T-cell (primary cell): Measurements from ENCODE around the gene ABCC10. TPM values are rescaled to one million over a fixed set of nuclear protein-coding genes. Genes with fewer than 3 reads are reported as not detected.

Source experiments
- ATAC-seq, 4 experiments: fragments of 200-7000 bp in 3 of 4; fragments of 150-1000 bp in 1 of 4; cut with Tn5 transposase; replicated peaks in 1 of 4; 1 replicate in 3 of 4; 2 replicates in 1 of 4; pipeline ENCODE4 v1.10.0; 2021; ENCODE audit warnings: moderate library complexity in 3 of 4, mild to moderate bottlenecking in 2 of 4, moderate number of reproducible peaks in 1 of 4
- CTCF ChIA-PET, 2 donors: fragments of 300-600 bp; sonication (Branson Sonifier 250); formaldehyde crosslinking; loops; one replicate each; lab custom pipeline; 2022; ENCODE audit warnings: antibody characterized with exemption in 2 of 2; lab: Charles Lee
- POLR2A ChIA-PET, 2 donors: fragments of 300-600 bp; sonication (Branson Sonifier 250); formaldehyde crosslinking; loops; one replicate each; lab custom pipeline; 2022; ENCODE audit warnings: antibody characterized with exemption in 2 of 2; lab: Charles Lee
- DNase-seq, 35 experiments: peaks; one replicate each; pipeline versions ENCODE4 v3.0.0 to v3.0.0-alpha.2; 2013 to 2023
- H3K27ac ChIP-seq: one replicate; pipeline ENCODE4 v1.5.1; 2013; ENCODE audit warnings: low read length
- H3K27me3 ChIP-seq, 2 experiments: replicated peaks in 1 of 2; 1 replicate in 1 of 2; 2 replicates in 1 of 2; pipeline versions ENCODE4 v1.6.1 to v1.7.0; 2013; ENCODE audit warnings: low read length in 1 of 2, mixed read lengths in 1 of 2; ENCODE audit not compliant: control insufficient read depth in 2 of 2, insufficient read depth in 2 of 2; ENCODE audit errors: extremely low read depth in 1 of 2
- H3K36me3 ChIP-seq, 2 donors: 1 replicate in 1 of 2; 2 replicates in 1 of 2; pipeline versions ENCODE4 v1.6.1 to v1.7.0; 2013; ENCODE audit warnings: low read length in 1 of 2; ENCODE audit not compliant: control insufficient read depth in 2 of 2, insufficient read depth in 1 of 2; ENCODE audit errors: extremely low read depth in 1 of 2
- H3K4me1 ChIP-seq, 2 experiments: 1 replicate in 1 of 2; 2 replicates in 1 of 2; pipeline versions ENCODE4 v1.6.1 to v1.7.0; 2013; ENCODE audit warnings: low read length in 2 of 2, mixed read lengths in 1 of 2; ENCODE audit not compliant: insufficient read depth in 2 of 2, control insufficient read depth in 1 of 2; ENCODE audit errors: extremely low read depth in 1 of 2
- H3K4me3 ChIP-seq, 2 donors: 1 replicate in 1 of 2; 2 replicates in 1 of 2; pipeline versions ENCODE4 v1.5.1 to v1.7.0; 2013; ENCODE audit warnings: mild to moderate bottlenecking in 2 of 2, low read length in 1 of 2, moderate library complexity in 1 of 2; ENCODE audit not compliant: control insufficient read depth in 1 of 2; ENCODE audit errors: extremely low read depth in 1 of 2
- H3K9me3 ChIP-seq: 2 replicates; pipeline ENCODE4 v1.7.0; 2013
- H3K27ac Mint-ChIP-seq, 2 donors: one replicate each; pipeline ENCODE4 v1.8.0; 2020 to 2021; ENCODE audit warnings: mild to moderate bottlenecking in 2 of 2, mixed read lengths in 2 of 2
- H3K27me3 Mint-ChIP-seq, 2 donors: one replicate each; pipeline ENCODE4 v1.8.0; 2021 to 2022; ENCODE audit warnings: mixed read lengths in 2 of 2
- H3K36me3 Mint-ChIP-seq: one replicate; pipeline ENCODE4 v1.8.0; 2021; ENCODE audit warnings: mixed read lengths
- H3K4me1 Mint-ChIP-seq, 3 donors: one replicate each; pipeline ENCODE4 v1.8.0; 2020 to 2022; ENCODE audit warnings: mixed read lengths in 3 of 3, mild to moderate bottlenecking in 1 of 3
- H3K4me3 Mint-ChIP-seq, 3 donors: one replicate each; pipeline ENCODE4 v1.8.0; 2020 to 2022; ENCODE audit warnings: mild to moderate bottlenecking in 3 of 3, mixed read lengths in 3 of 3, moderate library complexity in 3 of 3
- H3K9me3 Mint-ChIP-seq, 3 donors: one replicate each; pipeline ENCODE4 v1.8.0; 2020 to 2022; ENCODE audit warnings: mixed read lengths in 3 of 3
- WGBS: methylation state at CpG from one replicate; pipeline ENCODE4 v1.1.5; 2013; ENCODE audit warnings: missing lambda C conversion rate; ENCODE audit not compliant: insufficient coverage; 5-methylcytosine and 5-hydroxymethylcytosine counted together
- total RNA-seq, 35 experiments: library from RNA in 6 of 35; stranded (reverse) in 6 of 35; fragments of 120-200 nt in 1 of 35; gene quantifications; one replicate each; pipeline versions ENCODE4 v1.2.1 to v1.2.4 and lab custom pipeline; 2013 to 2026

Gene ABCC10
- total RNA-seq, 5 donors from 2014 or later (not counting 1 experiment from before 2014, with no cell fraction given) = 57.8 to 85.4 (median 75.5) TPM

- H3K4me3 Mint-ChIP-seq = no peak overlapping the region
- Histone ChIP-seq H3K36me3 (peaks cover 24 to 69% of the 10 kb centered on the region in 2 donors), H3K27ac (no peak overlapping the region), H3K4me3 (no peak overlapping the region), H3K9me3 (no peaks in the 10 kb centered on the region), H3K4me1 (no peaks in the 10 kb centered on the region), H3K27me3 (no peaks in the 10 kb centered on the region)
- ChIA-PET CTCF (no interaction called here), POLR2A (interaction anchor here in 1 of 2 donors (0.7 kb wide), 1 partner anchor 109 kb away, joined by 4 read pairs; no protein-coding TSS in a partner anchor)
- ATAC-seq (no peak), DNase-seq (no peak)
- H3K9me3 Mint-ChIP-seq = no peaks in the 10 kb centered on the region
- no peaks in the 10 kb centered on the region for H3K4me1 Mint-ChIP-seq
- no peak overlapping the region for H3K27ac Mint-ChIP-seq
- H3K27me3 Mint-ChIP-seq = no peaks in the 10 kb centered on the region
- peaks cover 39% of the 10 kb centered on the region for H3K36me3 Mint-ChIP-seq
- WGBS = 96% methylated on average over 11 of the region's 14 CpGs
These were observed 15.6 kb downstream of the ABCC10 start for GRCh38 chr6:43442935-43443334.

- Histone ChIP-seq H3K36me3 (peaks cover 27 to 70% of the 10 kb centered on the region in 2 donors), H3K27me3 (no peaks in the 10 kb centered on the region), H3K4me3 (no peak overlapping the region), H3K4me1 (no peaks in the 10 kb centered on the region), H3K9me3 (no peaks in the 10 kb centered on the region), H3K27ac (no peak overlapping the region)
- DNase-seq (no peak), ATAC-seq (no peak)
- Mint-ChIP-seq H3K27ac (no peak overlapping the region), H3K36me3 (peaks cover 46% of the 10 kb centered on the region), H3K27me3 (no peaks in the 10 kb centered on the region), H3K9me3 (no peaks in the 10 kb centered on the region), H3K4me3 (no peak overlapping the region), H3K4me1 (no peaks in the 10 kb centered on the region)
- 91% methylated on average over 8 of the region's 10 CpGs for WGBS
- ChIA-PET CTCF (interaction anchor here in 1 of 2 donors (0.6 kb wide), 1 partner anchor 10 kb away, joined by 3 read pairs; no protein-coding TSS in a partner anchor), POLR2A (no interaction called here)
These were observed 16.7 kb downstream of the ABCC10 start for GRCh38 chr6:43444036-43444435.

DNA sequence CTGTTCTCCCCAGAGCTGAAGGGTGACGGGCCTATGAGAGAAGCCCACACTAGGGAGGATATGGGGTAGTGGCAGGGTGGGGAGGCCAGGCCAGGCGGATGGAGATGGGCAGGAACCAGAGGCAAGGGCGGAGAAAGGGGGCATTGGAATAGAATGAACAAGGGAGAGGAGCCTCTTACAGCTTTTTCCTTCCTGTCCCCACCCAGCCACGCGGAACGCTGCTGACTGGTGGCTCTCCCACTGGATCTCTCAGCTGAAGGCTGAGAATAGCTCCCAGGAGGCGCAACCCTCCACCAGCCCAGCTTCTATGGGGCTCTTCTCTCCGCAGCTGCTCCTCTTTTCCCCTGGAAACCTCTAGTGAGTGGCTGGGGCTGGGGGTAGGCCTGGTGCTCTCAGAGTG lies 17.2 kb downstream of the ABCC10 start:
- Mint-ChIP-seq H3K27ac (no peak overlapping the region), H3K36me3 (peaks cover 49% of the 10 kb centered on the region), H3K27me3 (no peaks in the 10 kb centered on the region), H3K9me3 (no peaks in the 10 kb centered on the region), H3K4me3 (no peak overlapping the region), H3K4me1 (no peaks in the 10 kb centered on the region)
- Histone ChIP-seq H3K27me3 (no peaks in the 10 kb centered on the region), H3K4me1 (no peaks in the 10 kb centered on the region), H3K27ac (no peak overlapping the region), H3K4me3 (no peak overlapping the region), H3K9me3 (no peaks in the 10 kb centered on the region), H3K36me3 (peaks cover 27 to 73% of the 10 kb centered on the region in 2 donors)
- ATAC-seq (no peak), DNase-seq (no peak)
- WGBS = 100% methylated on average over 1 of the region's 8 CpGs
- POLR2A ChIA-PET = no interaction called here
- CTCF ChIA-PET = no interaction called here

DNA sequence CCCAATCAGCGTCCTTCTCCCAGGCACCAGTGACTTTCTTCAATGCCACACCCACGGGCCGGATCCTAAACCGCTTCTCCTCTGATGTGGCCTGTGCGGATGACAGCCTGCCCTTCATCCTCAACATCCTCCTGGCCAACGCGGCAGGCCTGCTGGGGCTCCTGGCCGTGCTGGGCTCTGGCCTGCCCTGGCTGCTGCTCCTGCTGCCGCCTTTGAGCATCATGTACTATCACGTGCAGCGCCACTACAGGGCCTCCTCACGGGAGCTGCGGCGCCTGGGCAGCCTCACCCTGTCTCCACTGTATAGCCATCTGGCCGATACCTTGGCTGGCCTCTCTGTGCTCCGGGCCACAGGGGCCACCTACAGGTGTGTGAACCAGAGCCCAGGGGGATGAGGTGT lies 18.2 kb downstream of the ABCC10 start:
- ATAC-seq (no peak), DNase-seq (no peak)
- Mint-ChIP-seq H3K9me3 (no peaks in the 10 kb centered on the region), H3K4me1 (no peaks in the 10 kb centered on the region), H3K27ac (no peak overlapping the region), H3K4me3 (no peak overlapping the region), H3K27me3 (no peaks in the 10 kb centered on the region), H3K36me3 (peaks cover 52% of the 10 kb centered on the region)
- Histone ChIP-seq H3K9me3 (no peaks in the 10 kb centered on the region), H3K4me3 (no peak overlapping the region), H3K36me3 (peaks cover 30 to 77% of the 10 kb centered on the region in 2 donors), H3K4me1 (no peaks in the 10 kb centered on the region), H3K27me3 (no peaks in the 10 kb centered on the region), H3K27ac (no peak overlapping the region)
- 93% methylated on average over 12 of the region's 16 CpGs for WGBS
- ChIA-PET POLR2A (no interaction called here), CTCF (no interaction called here)

DNA sequence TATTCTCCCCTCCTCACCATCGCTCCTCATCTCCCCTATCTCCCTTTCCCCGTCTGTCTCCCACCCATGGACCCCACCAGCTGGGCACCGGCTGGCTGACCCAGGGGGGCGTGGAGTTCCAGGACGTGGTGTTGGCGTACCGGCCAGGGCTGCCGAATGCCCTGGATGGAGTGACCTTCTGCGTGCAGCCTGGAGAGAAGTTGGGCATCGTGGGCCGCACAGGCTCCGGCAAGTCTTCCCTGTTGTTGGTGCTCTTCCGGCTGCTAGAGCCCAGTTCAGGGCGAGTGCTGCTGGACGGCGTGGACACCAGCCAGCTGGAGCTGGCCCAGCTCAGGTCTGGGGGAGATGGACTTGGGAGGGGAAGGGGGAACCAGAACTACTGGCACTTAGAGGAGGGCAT lies 20.3 kb downstream of the ABCC10 start:
- Histone ChIP-seq H3K4me1 (no peaks in the 10 kb centered on the region), H3K9me3 (no peaks in the 10 kb centered on the region), H3K36me3 (peaks cover 39 to 74% of the 10 kb centered on the region in 2 donors), H3K4me3 (no peak overlapping the region), H3K27ac (no peak overlapping the region), H3K27me3 (no peaks in the 10 kb centered on the region)
- ATAC-seq = no peak
- H3K36me3 Mint-ChIP-seq = peaks cover 56% of the 10 kb centered on the region
- no peaks in the 10 kb centered on the region for H3K27me3 Mint-ChIP-seq
- DNase-seq = no peak
- H3K9me3 Mint-ChIP-seq = no peaks in the 10 kb centered on the region
- ChIA-PET CTCF (interaction anchor here in 1 of 2 donors (0.5 kb wide), 1 partner anchor 11 kb away, joined by 3 read pairs; no protein-coding TSS in a partner anchor), POLR2A (no interaction called here)
- no peaks in the 10 kb centered on the region for H3K4me1 Mint-ChIP-seq
- 99% methylated on average over 13 of the region's 16 CpGs for WGBS
- H3K4me3 Mint-ChIP-seq = no peak overlapping the region
- H3K27ac Mint-ChIP-seq = no peak overlapping the region

DNA sequence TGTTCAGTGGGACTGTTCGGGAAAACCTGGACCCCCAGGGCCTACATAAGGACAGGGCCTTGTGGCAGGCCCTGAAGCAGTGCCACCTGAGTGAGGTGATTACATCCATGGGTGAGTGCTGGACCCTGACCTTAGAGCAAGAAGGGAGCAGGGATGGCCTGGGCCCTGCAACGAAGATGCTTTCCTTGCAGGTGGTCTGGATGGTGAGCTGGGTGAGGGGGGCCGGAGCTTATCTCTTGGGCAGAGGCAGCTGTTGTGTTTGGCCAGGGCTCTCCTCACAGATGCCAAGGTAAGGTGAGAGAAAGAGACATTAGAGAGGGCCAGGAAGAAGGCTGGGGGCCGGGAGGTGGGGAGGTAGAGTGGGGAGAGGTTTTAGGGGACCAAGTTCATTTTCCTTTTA lies 21.6 kb downstream of the ABCC10 start:
- no peaks in the 10 kb centered on the region for H3K9me3 Mint-ChIP-seq
- no peaks in the 10 kb centered on the region for H3K27me3 Mint-ChIP-seq
- H3K36me3 Mint-ChIP-seq = peaks cover 45% of the 10 kb centered on the region
- H3K4me3 Mint-ChIP-seq = no peak overlapping the region
- ChIA-PET POLR2A (no interaction called here), CTCF (interaction anchor here in 1 of 2 donors (0.6 to 0.7 kb wide), 2 partner anchors 27 to 114 kb away, joined by 3 to 4 read pairs; no protein-coding TSS in a partner anchor)
- DNase-seq = no peak
- H3K27ac Mint-ChIP-seq = no peak overlapping the region
- ATAC-seq = no peak
- no peaks in the 10 kb centered on the region for H3K9me3 ChIP-seq
- WGBS = 92% methylated on average over 3 of the region's 4 CpGs
- H3K36me3 ChIP-seq = peaks cover 30 to 63% of the 10 kb centered on the region in 2 donors
- peaks cover 0 to 2% (median 0%) of the 10 kb centered on the region in 3 donors for H3K4me1 Mint-ChIP-seq
- H3K4me3 ChIP-seq = no peak overlapping the region
- H3K4me1 ChIP-seq = no peaks in the 10 kb centered on the region
- no peak overlapping the region for H3K27ac ChIP-seq
- H3K27me3 ChIP-seq = no peaks in the 10 kb centered on the region
